DOHH2 (cell line): ENCODE results near the gene FTO.

Source experiments
- EZH2phosphoT487 ChIP-seq: fragments of 200-600 bp; sonication (generic); IDR thresholded peaks from 2 replicates; pipeline ENCODE4 v1.6.1; 2017; ENCODE audit warnings: borderline replicate concordance, mild to moderate bottlenecking, antibody characterized with exemption, low read length, moderate library complexity, mixed read lengths
- TF ChIP-seq, protein P1 (sequence below): fragments of 200-600 bp; sonication (generic); IDR thresholded peaks from one replicate; pipeline ENCODE4 v1.5.1; 2014; ENCODE audit warnings: antibody characterized with exemption, mild to moderate bottlenecking, low read depth, low read length; ENCODE audit not compliant: poor library complexity, severe bottlenecking

DNA sequence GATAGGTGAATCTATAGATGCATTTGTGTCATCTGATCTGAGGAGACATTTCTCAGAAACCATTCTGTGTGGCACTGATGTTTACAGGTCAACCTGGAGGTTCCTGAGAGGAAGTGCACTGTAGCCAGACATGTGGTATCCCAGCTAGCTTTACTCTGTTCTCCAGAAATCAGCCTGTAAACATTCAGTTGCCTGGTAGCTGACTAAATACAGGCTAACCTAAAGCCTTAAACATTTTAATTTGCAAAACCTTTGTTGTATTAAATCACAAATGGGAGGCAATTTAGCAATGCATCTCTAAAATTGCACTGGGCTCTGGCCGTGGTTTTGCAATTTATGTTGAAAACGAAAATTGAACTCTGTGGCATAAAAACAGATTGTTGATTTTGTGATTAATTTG lies 207.6 kb downstream of the FTO start:
- TF ChIP-seq, protein P1, sequence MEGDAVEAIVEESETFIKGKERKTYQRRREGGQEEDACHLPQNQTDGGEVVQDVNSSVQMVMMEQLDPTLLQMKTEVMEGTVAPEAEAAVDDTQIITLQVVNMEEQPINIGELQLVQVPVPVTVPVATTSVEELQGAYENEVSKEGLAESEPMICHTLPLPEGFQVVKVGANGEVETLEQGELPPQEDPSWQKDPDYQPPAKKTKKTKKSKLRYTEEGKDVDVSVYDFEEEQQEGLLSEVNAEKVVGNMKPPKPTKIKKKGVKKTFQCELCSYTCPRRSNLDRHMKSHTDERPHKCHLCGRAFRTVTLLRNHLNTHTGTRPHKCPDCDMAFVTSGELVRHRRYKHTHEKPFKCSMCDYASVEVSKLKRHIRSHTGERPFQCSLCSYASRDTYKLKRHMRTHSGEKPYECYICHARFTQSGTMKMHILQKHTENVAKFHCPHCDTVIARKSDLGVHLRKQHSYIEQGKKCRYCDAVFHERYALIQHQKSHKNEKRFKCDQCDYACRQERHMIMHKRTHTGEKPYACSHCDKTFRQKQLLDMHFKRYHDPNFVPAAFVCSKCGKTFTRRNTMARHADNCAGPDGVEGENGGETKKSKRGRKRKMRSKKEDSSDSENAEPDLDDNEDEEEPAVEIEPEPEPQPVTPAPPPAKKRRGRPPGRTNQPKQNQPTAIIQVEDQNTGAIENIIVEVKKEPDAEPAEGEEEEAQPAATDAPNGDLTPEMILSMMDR = no peak
- TF ChIP-seq EZH2phosphoT487 = no peak
